ENCODE data around the gene TH.

- TF ChIP-seq YY1 (IDR thresholded peaks at IDR 0.05; ENCODE audit: insufficient read depth, insufficient read length) (no peak), ZNF274 (IDR thresholded peaks at IDR 0.05; ENCODE audit: low read depth, low read length) (no peak), SUZ12 (IDR thresholded peaks at IDR 0.05; ENCODE audit: extremely low read depth, insufficient read depth, insufficient read length) (no peak)
Observed at GRCh38 chr11:2197771-2198520, 26.3 kb upstream of the TH start.
